WTC11 (cell line): Measurements from ENCODE around the gene UBL3. TPM values are rescaled to one million over a fixed set of nuclear protein-coding genes. Genes with fewer than 3 reads are reported as not detected.

ENCODE experiments used
- ATAC-seq: fragments of 200-7000 bp; cut with Tn5 transposase; 2 replicates; pipeline ENCODE4 v1.10.0; 2021; ENCODE audit warnings: mild to moderate bottlenecking, moderate library complexity
- Bru-seq: library from RNA; stranded (reverse); fragments of 400-500 nt; gene quantifications from one replicate; lab custom pipeline; 2021; lab: Mats Ljungman, UMichigan
- CTCF ChIA-PET: fragments of 300-600 bp; sonication (Branson Sonifier 250); formaldehyde crosslinking; loops from one replicate; lab custom pipeline; 2021; ENCODE audit warnings: antibody characterized with exemption; lab: Charles Lee
- POLR2A ChIA-PET: fragments of 350-600 bp; sonication (Branson Sonifier 250); formaldehyde crosslinking; loops from one replicate; lab custom pipeline; 2021; ENCODE audit warnings: antibody characterized with exemption; lab: Charles Lee
- DNase-seq: peaks from one replicate; pipeline ENCODE4 v3.0.0; 2021; ENCODE audit warnings: low spot score
- H3K27ac Mint-ChIP-seq: 2 replicates; pipeline ENCODE4 v1.8.0; 2021; ENCODE audit warnings: mixed read lengths
- H3K27me3 Mint-ChIP-seq: 2 replicates; pipeline ENCODE4 v1.8.0; 2021; ENCODE audit warnings: low read depth, mild to moderate bottlenecking, moderate library complexity, mixed read lengths
- H3K36me3 Mint-ChIP-seq: 2 replicates; pipeline ENCODE4 v1.8.0; 2021; ENCODE audit warnings: mixed read lengths
- H3K4me1 Mint-ChIP-seq: 2 replicates; pipeline ENCODE4 v1.8.0; 2022; ENCODE audit warnings: mixed read lengths
- H3K4me3 Mint-ChIP-seq: 2 replicates; pipeline ENCODE4 v1.8.0; 2021; ENCODE audit warnings: mild to moderate bottlenecking, moderate library complexity, mixed read lengths
- H3K9me3 Mint-ChIP-seq: 2 replicates; pipeline ENCODE4 v1.8.0; 2021; ENCODE audit warnings: mixed read lengths
- ATF2 ChIP-seq: sonication (generic); formaldehyde crosslinking; IDR thresholded peaks from 2 replicates; pipeline ENCODE4 v1.8.1; 2022; ENCODE audit warnings: low read depth, missing genetic modification reagents, borderline replicate concordance
- CREB1 ChIP-seq: sonication (generic); formaldehyde crosslinking; IDR thresholded peaks from 2 replicates; pipeline ENCODE4 v1.8.0; 2023; ENCODE audit warnings: mild to moderate bottlenecking, missing genetic modification reagents
- E2F4 ChIP-seq: sonication (generic); formaldehyde crosslinking; IDR thresholded peaks from 2 replicates; pipeline ENCODE4 v1.8.1; 2022; ENCODE audit warnings: low read depth, mild to moderate bottlenecking, moderate library complexity, missing genetic modification reagents, borderline replicate concordance
- ERG ChIP-seq: fragments of 250-450 bp; sonication (Bioruptor Pico); IDR thresholded peaks from 2 replicates; pipeline ENCODE4 v1.8.0; 2021; ENCODE audit warnings: mild to moderate bottlenecking
- FOXJ3 ChIP-seq: sonication (generic); formaldehyde crosslinking; IDR thresholded peaks from 2 replicates; pipeline ENCODE4 v1.9.0; 2021; ENCODE audit warnings: missing genetic modification reagents, mild to moderate bottlenecking, borderline replicate concordance
- FOXP4 ChIP-seq: sonication (generic); formaldehyde crosslinking; IDR thresholded peaks from 2 replicates; pipeline ENCODE4 v1.8.0; 2022; ENCODE audit warnings: mild to moderate bottlenecking, missing genetic modification reagents
- HMGXB4 ChIP-seq: sonication (generic); formaldehyde crosslinking; IDR thresholded peaks from 2 replicates; pipeline ENCODE4 v1.8.1; 2023; ENCODE audit warnings: mild to moderate bottlenecking, moderate library complexity, missing genetic modification reagents
- MAX ChIP-seq: sonication (generic); formaldehyde crosslinking; IDR thresholded peaks from 2 replicates; pipeline ENCODE4 v1.8.0; 2022; ENCODE audit warnings: mild to moderate bottlenecking, missing genetic modification reagents
- MXD4 ChIP-seq: fragments of 250-450 bp; sonication (Bioruptor Pico); IDR thresholded peaks from 2 replicates; pipeline ENCODE4 v1.8.0; 2021; ENCODE audit warnings: mild to moderate bottlenecking, moderate library complexity, borderline replicate concordance
- MYBL2 ChIP-seq: sonication (generic); formaldehyde crosslinking; IDR thresholded peaks from 2 replicates; pipeline ENCODE4 v1.8.1; 2023; ENCODE audit warnings: mild to moderate bottlenecking, moderate library complexity, missing genetic modification reagents
- PRDM15 ChIP-seq: sonication (generic); formaldehyde crosslinking; IDR thresholded peaks from 2 replicates; pipeline ENCODE4 v1.8.0; 2022; ENCODE audit warnings: missing genetic modification reagents
- PRRX2 ChIP-seq: fragments of 250-450 bp; sonication (Bioruptor Pico); IDR thresholded peaks from 2 replicates; pipeline ENCODE4 v1.8.0; 2021; ENCODE audit warnings: mild to moderate bottlenecking
- RELA ChIP-seq: sonication (generic); formaldehyde crosslinking; IDR thresholded peaks from 2 replicates; pipeline ENCODE4 v1.8.1; 2022; ENCODE audit warnings: missing genetic modification reagents, mild to moderate bottlenecking, borderline replicate concordance
- SP1 ChIP-seq: sonication (generic); formaldehyde crosslinking; conservative IDR thresholded peaks from 2 replicates; pipeline ENCODE4 v1.8.1; 2022; ENCODE audit warnings: missing genetic modification reagents
- ZNF232 ChIP-seq: sonication (generic); formaldehyde crosslinking; IDR thresholded peaks from 2 replicates; pipeline ENCODE4 v1.8.0; 2022; ENCODE audit warnings: mild to moderate bottlenecking, missing genetic modification reagents
- ZNF317 ChIP-seq: sonication (generic); formaldehyde crosslinking; IDR thresholded peaks from 2 replicates; pipeline ENCODE4 v1.8.1; 2023; ENCODE audit warnings: low read depth, mild to moderate bottlenecking, moderate library complexity, missing genetic modification reagents, borderline replicate concordance
- ZNF532 ChIP-seq: fragments of 250-450 bp; sonication (Bioruptor Pico); IDR thresholded peaks from 2 replicates; pipeline ENCODE4 v1.9.0; 2021; ENCODE audit warnings: mild to moderate bottlenecking, borderline replicate concordance
- ZNF671 ChIP-seq: fragments of 250-450 bp; sonication (Bioruptor Pico); IDR thresholded peaks from 2 replicates; pipeline ENCODE4 v1.8.0; 2021; ENCODE audit warnings: mild to moderate bottlenecking
- long read RNA-seq, 3 experiments: library from RNA in 1 of 3; library from capped mRNA in 1 of 3; library from polyadenylated mRNA in 1 of 3; unstranded in 2 of 3; stranded (forward) in 1 of 3; transcript quantifications; one replicate each; pipeline ENCODE4 v2.0.0, GENCODE V29; 2021
- total RNA-seq: library from RNA; stranded (reverse); gene quantifications from 3 replicates; pipeline ENCODE4 v1.2.3, GENCODE V29; 2021

UBL3 gene
- total RNA-seq (12.8 to 15.5 TPM (median 13.5 TPM) in 3 replicates), Bru-seq, nascent RNA (percentile 75 among the genes with signal in this experiment)
- long read RNA-seq, experiment 1, full-length matches to known transcripts, result 103 of 115 reads
- long read RNA-seq, experiment 1, partial matches to known transcripts, result 2 of 115 reads
- long read RNA-seq, experiment 1, other reads (novel, unspliced or antisense), result 10 of 115 reads
- long read RNA-seq, experiment 2, full-length matches to known transcripts, result 19 of 33 reads
- long read RNA-seq, experiment 2, partial matches to known transcripts, result 14 of 33 reads
- long read RNA-seq, experiment 2, other reads (novel, unspliced or antisense), result 0 of 33 reads
- long read RNA-seq, experiment 3, partial matches to known transcripts, result 0 of 1 reads
- long read RNA-seq, experiment 3, other reads (novel, unspliced or antisense), result 1 of 1 reads

- Mint-ChIP-seq H3K9me3 (no peaks in the 10 kb centered on the region), H3K4me1 (peaks cover 29% of the 10 kb centered on the region), H3K4me3 (peak within 1 kb of the TSS; percentile 91), H3K27me3 (no peaks in the 10 kb centered on the region; the same call in 1 of the 2 replicates), H3K36me3 (no peaks in the 10 kb centered on the region), H3K27ac (peak within 1 kb of the TSS; percentile 99)
- ChIA-PET CTCF (interaction anchor here (0.7 to 2.7 kb wide), 6 partner anchors 9 to 265 kb away, joined by 3 to 17 read pairs (median 6); no protein-coding TSS in a partner anchor), POLR2A (interaction anchor here (0.9 to 1.5 kb wide), 5 partner anchors 9 to 103 kb away, joined by 3 to 5 read pairs (median 3); no protein-coding TSS in a partner anchor)
- ATAC-seq (peak; percentile 87), DNase-seq (peak; percentile 95)
- TF ChIP-seq ATF2 (no peak), PRRX2 (CRISPR knock-in tag) (no peak), CREB1 (CRISPR knock-in tag) (no peak), SP1 (CRISPR knock-in tag) (0 out of 2 replicates have a peak, but pooled peaks have one; percentile 27), PRDM15 (CRISPR knock-in tag) (no peak), HMGXB4 (CRISPR knock-in tag) (no peak; the same call in 1 of the 2 replicates), RELA (CRISPR knock-in tag) (no peak), MAX (CRISPR knock-in tag) (0 out of 2 replicates have a peak, but pooled peaks have one; percentile 21), E2F4 (no peak), ZNF671 (CRISPR knock-in tag) (no peak), MYBL2 (CRISPR knock-in tag) (0 out of 2 replicates have a peak, but pooled peaks have one; percentile 35), FOXJ3 (CRISPR knock-in tag) (no peak), FOXP4 (CRISPR knock-in tag) (no peak), ZNF532 (CRISPR knock-in tag) (no peak), ZNF232 (no peak), ERG (CRISPR knock-in tag) (no peak), MXD4 (no peak), ZNF317 (no peak)
Observed at GRCh38 chr13:29850213-29850898, at the start of gene UBL3. Gene UBL3, minus strand, starts transcription at chr13:29850617. Its CDS starts 1,079 bp downstream, at chr13:29849538.
